Ectodermal cell (in vitro differentiated cells): ENCODE data around the gene TMEM59. TPM values are rescaled to one million over a fixed set of nuclear protein-coding genes. Genes with fewer than 3 reads are reported as not detected.
A peak's percentile ranks its signal among the peaks of the same experiment; 100 is the strongest.
"Not testable (repeated sequence)": the region's sequence is repeated elsewhere in the genome, so short reads cannot be mapped to it uniquely, and the experiment has no call there.

ENCODE experiments used
- H3K27ac ChIP-seq: 2 replicates; pipeline ENCODE4 v1.7.0; 2013; ENCODE audit warnings: mild to moderate bottlenecking, low read depth, low read length; ENCODE audit not compliant: insufficient read depth, poor library complexity, severe bottlenecking
- H3K27me3 ChIP-seq: 2 replicates; pipeline ENCODE4 v1.7.0; 2013; ENCODE audit warnings: mild to moderate bottlenecking, low read length; ENCODE audit not compliant: insufficient read depth, control insufficient read depth, poor library complexity, severe bottlenecking
- H3K36me3 ChIP-seq: one replicate; pipeline ENCODE4 v1.7.0; 2013; ENCODE audit warnings: low read length; ENCODE audit not compliant: control insufficient read depth, insufficient read depth
- H3K4me1 ChIP-seq: one replicate; pipeline ENCODE4 v1.7.0; 2013; ENCODE audit warnings: low read length; ENCODE audit not compliant: control insufficient read depth, insufficient read depth
- H3K4me3 ChIP-seq: 2 replicates; pipeline ENCODE4 v1.7.0; 2013; ENCODE audit warnings: low read depth, low read length, control low read depth; ENCODE audit not compliant: insufficient read depth
- H3K9me3 ChIP-seq: 2 replicates; pipeline ENCODE4 v1.7.0; 2013; ENCODE audit warnings: mild to moderate bottlenecking, low read length, moderate library complexity; ENCODE audit not compliant: control insufficient read depth
- WGBS, 2 experiments: methylation state at CpG; one replicate each; pipeline ENCODE4 v1.1.7; 2013; ENCODE audit warnings: missing lambda C conversion rate in 2 of 2; 5-methylcytosine and 5-hydroxymethylcytosine counted together
- polyA plus RNA-seq, 4 experiments: library from polyadenylated mRNA; stranded (reverse); fragments of 50-300 nt; gene quantifications; one replicate each; pipeline ENCODE4 v1.2.3, GENCODE V29; 2013

The TMEM59 gene, protein sequence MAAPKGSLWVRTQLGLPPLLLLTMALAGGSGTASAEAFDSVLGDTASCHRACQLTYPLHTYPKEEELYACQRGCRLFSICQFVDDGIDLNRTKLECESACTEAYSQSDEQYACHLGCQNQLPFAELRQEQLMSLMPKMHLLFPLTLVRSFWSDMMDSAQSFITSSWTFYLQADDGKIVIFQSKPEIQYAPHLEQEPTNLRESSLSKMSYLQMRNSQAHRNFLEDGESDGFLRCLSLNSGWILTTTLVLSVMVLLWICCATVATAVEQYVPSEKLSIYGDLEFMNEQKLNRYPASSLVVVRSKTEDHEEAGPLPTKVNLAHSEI
- polyA plus RNA-seq (2013, experiment 1 of 4), result 129 TPM
- polyA plus RNA-seq (2013, experiment 2 of 4), result 134 TPM
- 130 TPM for polyA plus RNA-seq (2013, experiment 3 of 4)
- polyA plus RNA-seq (2013, experiment 4 of 4), result 146 TPM

DNA sequence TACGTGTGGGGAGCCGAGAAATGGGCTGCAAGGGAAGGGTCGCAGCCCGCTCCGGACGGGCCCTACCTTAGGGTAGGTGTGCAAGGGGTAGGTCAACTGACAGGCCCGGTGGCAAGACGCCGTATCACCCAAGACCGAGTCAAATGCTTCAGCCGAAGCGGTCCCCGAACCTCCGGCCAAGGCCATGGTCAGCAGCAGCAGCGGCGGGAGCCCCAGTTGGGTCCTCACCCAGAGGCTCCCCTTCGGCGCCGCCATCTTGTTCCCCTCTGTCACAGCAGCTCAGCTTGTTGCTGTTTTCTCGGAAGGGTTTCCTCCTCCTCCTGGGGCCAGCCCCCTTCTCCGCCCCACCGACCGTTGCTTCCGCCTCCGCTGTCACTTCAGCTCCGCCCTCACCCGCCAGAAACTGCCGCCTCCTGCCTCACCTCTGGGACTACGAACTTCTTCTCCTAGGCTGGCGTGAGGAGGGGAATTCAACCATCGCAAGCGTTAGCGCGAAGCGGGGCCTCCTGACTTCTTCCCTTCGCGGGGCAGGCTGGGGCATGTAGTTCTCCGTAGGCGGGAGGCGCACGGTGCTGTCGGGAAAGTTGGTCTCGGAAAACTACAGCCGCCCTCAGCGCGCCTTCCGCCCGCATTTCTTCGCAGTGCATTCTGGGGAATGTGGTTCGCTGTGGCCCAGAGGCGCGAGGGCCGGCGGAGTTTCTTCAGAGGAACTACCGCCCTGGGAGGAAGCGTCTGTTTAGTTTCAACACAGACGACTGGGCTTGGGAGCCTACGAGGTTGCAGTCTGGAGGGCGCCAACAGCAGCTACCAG, at the start of gene TMEM59, which contains the start of gene TCEANC2:
Gene TMEM59, minus strand, starts transcription at position 271 of the 811 bp plus-strand sequence. Its CDS starts 16 bp downstream, at position 255.
Gene TCEANC2, plus strand, starts transcription at position 675 of the 811 bp plus-strand sequence. CDS start 815 bp downstream, outside the sequence.
- H3K36me3 ChIP-seq, result no peaks in the 10 kb centered on the region
- H3K9me3 ChIP-seq, result no peaks in the 10 kb centered on the region
- H3K27ac ChIP-seq, result peak within 1 kb of the TSS; percentile 91
- H3K4me3 ChIP-seq, result peak within 1 kb of the TSS; percentile 91
- WGBS, 2 experiments, result 0% methylated on average over 59 of the region's 59 CpGs
- no peaks in the 10 kb centered on the region for H3K27me3 ChIP-seq
- H3K4me1 ChIP-seq, result peaks cover 7% of the 10 kb centered on the region

DNA sequence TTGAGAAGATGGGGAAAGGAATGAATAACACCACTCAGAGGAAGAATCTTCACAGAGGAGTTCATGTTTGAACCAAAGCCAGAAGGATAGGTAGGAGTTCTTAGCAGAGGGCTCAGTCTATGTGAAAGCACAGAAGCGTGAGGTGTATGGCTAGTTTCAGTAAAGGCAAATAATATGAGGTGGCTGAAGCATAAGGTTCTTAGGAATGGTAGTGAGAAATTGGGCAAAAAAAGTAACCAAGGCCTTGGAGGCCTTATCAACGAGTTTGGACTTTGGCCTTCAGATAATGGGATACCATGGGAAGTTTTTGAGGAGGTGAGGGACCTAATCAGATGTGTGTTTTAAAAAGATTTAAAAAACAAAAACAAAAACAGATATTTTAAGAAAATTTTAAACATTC, 47.5 kb upstream of the TMEM59 start:
- Histone ChIP-seq H3K27ac (no peak overlapping the region), H3K4me3 (no peak overlapping the region), H3K9me3 (no peaks in the 10 kb centered on the region), H3K4me1 (no peaks in the 10 kb centered on the region), H3K27me3 (no peaks in the 10 kb centered on the region), H3K36me3 (no peaks in the 10 kb centered on the region)
- WGBS, 2 experiments, result 42 to 49% methylated on average over 2 of the region's 2 CpGs

DNA sequence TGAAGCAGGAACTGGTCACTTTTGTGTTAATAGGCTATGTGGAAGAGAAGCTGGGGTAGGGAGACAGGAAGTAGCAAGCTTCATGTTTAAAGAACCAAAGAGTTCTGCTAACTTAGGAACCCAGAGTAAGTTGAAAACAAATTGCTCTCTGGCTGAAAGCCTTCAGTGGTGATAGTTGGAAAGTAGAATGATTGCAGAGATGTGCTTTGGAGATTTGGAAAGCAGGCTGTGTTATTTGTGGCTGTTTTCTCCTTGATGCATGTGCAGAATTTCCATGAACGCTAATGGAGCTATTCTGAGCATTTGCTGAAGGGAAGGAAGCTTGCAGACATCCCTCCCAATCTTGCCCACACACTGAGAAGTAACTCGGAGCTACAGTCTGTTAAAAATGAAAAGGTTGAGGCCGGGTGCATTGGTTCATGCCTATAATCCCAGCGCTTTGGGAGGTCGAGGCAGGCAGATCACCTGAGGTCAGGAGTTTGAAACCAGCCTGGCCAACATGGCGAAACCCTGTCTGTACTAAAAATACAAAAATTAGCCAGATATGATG, 46.1 kb upstream of the TMEM59 start:
- H3K27ac ChIP-seq, result no peak overlapping the region
- no peaks in the 10 kb centered on the region for H3K9me3 ChIP-seq
- H3K4me3 ChIP-seq, result no peak overlapping the region
- 93% methylated on average over 6 of the region's 6 CpGs for WGBS, 2 experiments
- H3K36me3 ChIP-seq, result no peaks in the 10 kb centered on the region
- H3K4me1 ChIP-seq, result no peaks in the 10 kb centered on the region
- H3K27me3 ChIP-seq, result no peaks in the 10 kb centered on the region

DNA sequence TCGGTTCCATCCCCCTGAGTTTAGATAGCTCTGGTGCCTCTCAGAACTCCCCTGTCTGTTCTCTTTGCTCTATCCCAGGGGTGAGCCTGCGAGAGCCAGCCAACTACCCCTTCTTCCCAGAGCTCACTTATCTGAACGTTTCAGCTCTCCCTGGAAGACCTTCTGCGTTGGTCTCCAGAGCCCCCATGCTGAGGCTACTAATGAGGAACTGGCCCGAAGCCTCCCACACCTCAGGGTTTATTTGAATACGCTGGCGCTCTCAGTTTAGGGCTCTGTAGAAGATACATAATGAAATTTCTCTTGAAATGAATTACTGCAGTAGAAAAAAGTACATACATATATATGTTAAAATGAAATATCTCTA, 43.9 kb upstream of the TMEM59 start:
- H3K36me3 ChIP-seq, result no peaks in the 10 kb centered on the region
- H3K27me3 ChIP-seq, result no peaks in the 10 kb centered on the region
- no peaks in the 10 kb centered on the region for H3K9me3 ChIP-seq
- no peak overlapping the region for H3K4me3 ChIP-seq
- no peaks in the 10 kb centered on the region for H3K4me1 ChIP-seq
- WGBS, 2 experiments, result 39 to 47% methylated on average over 5 of the region's 7 CpGs
- H3K27ac ChIP-seq, result no peak overlapping the region

DNA sequence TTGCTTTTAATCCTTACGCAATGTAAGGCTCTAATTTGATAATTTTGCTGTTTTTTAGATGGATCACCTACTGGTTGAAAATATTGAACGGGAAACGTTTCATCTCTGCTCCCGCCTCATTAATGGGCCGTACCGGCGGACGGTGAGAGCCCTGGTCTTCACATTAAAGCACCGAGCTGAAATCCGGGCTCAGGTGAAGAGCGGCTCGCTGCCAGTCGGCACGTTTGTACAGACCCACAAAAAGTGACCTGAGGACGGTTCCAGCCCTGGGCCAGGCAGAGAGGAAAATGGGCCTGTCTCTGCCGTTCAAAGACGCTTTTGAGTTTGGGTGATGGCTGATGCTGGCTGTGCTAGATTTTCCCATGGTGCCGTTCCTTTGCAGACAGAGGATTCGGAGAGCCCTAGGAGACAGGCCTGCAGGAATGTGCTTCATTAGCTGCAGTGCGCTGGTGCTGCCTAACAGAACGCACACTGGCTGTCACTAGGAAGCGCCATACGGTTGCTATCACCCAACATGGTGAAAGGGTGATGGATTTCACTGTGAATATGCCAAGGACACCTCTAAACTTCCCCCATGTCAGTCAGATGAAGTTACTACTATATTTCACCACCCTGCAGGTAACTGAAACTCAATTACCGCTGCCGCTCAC, 43.3 kb upstream of the TMEM59 start:
- 87 to 88% methylated on average over 25 of the region's 25 CpGs for WGBS, 2 experiments
- no peaks in the 10 kb centered on the region for H3K27me3 ChIP-seq

DNA sequence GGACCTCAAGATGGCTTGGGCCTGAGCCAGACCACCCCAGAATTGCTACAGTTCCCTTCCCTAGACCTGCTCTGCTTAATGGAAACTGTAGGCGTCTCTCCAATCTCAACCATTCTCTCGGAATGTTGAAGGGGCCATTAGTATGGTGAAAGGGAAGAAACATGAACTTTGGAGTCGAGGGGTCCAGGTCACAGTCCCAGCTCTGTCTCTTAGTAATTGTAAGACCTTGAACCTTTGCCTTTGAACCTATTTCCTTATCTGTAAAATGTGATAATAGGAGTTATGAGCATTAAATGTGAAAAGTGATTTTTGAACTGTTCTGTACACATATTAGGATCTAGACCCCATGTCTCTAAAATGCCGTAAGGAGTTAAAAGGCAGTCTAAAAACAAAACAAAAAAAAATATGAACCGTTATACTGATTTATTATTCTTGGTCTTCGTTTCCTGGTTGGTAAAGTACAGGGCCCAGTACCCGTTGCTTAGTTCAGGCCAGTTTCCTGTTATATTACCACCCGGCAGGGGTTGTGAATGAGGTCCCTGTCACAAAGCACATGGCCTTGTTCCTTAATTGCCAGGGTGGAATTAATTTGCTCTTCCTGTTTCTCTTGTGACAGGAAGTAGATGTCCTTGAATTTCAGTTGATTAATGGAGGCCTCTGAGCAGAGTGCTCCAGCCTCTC, 42.7 kb upstream of the TMEM59 start:
- Histone ChIP-seq H3K4me1 (no peaks in the 10 kb centered on the region), H3K27me3 (no peaks in the 10 kb centered on the region), H3K36me3 (no peaks in the 10 kb centered on the region), H3K9me3 (no peaks in the 10 kb centered on the region), H3K4me3 (no peak overlapping the region), H3K27ac (no peak overlapping the region)
- 93 to 95% methylated on average over 8 of the region's 8 CpGs for WGBS, 2 experiments

More for the DNA sequence above, 43.3 kb upstream of the TMEM59 start:
- H3K36me3 ChIP-seq, result no peaks in the 10 kb centered on the region
- no peak overlapping the region for H3K4me3 ChIP-seq
- H3K27ac ChIP-seq, result no peak overlapping the region
- no peaks in the 10 kb centered on the region for H3K9me3 ChIP-seq
- H3K4me1 ChIP-seq, result no peaks in the 10 kb centered on the region

DNA sequence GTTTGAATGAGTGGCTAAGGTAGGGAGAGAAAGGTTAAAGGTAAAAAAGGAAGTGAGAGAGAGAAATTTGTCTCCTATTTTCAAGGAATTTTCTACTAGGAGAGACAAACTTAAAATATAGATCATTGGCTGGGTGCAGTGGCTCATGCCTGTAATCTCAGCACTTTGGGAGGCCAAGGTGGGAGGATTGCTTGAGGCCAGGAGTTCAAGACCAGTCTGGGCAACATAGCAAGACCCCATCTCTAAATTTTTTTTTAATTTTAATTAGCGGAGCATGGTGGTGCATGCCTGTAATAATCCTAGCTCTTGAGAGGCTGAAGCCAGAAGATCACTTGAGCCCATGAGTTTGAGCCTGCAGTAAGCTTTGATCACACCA, 41.7 kb upstream of the TMEM59 start:
- not testable (repeated sequence) for H3K4me1 ChIP-seq, H3K4me3 ChIP-seq, H3K36me3 ChIP-seq, H3K27ac ChIP-seq, H3K27me3 ChIP-seq, H3K9me3 ChIP-seq
- 0% methylated on average over 1 of the region's 1 CpG for WGBS, 2 experiments

DNA sequence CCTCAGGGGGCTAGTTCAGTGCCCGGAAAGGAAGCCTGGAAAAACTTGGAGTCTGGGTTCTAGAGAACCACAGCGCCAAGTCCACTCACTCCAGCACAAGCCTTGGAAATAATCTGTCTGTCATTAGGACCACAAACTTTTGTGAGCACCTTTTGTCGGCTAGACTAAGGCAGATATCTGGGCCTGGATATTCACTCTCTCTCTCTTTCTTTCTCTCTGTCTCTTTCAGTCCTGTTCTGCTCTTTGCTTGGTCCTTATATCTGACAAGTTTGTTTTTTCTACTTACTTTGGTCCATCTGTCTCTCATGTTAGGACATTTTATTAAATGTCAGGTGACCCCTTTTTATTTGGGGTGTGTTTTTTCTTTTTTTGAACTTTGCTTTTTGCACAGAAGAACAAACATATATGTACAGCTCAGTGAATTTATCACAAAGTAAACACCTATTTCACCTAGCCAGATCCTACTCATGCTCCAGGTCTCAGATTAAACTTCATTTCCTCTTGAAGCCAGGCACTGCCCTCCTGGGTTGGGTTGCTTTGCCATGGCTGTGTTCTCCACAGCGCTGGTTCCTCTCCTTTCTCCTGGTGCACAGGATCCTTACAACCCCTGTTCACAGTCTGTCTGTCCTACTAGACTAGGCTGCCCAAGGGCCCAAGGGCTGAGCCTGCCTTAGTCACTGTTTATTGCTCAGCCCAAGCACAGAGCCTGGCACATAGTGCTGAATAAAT, 41.2 kb upstream of the TMEM59 start:
- 91 to 94% methylated on average over 4 of the region's 4 CpGs for WGBS, 2 experiments
- no peaks in the 10 kb centered on the region for H3K4me1 ChIP-seq
- no peaks in the 10 kb centered on the region for H3K9me3 ChIP-seq
- H3K36me3 ChIP-seq, result no peaks in the 10 kb centered on the region
- no peak overlapping the region for H3K4me3 ChIP-seq
- H3K27ac ChIP-seq, result no peak overlapping the region
- H3K27me3 ChIP-seq, result no peaks in the 10 kb centered on the region

DNA sequence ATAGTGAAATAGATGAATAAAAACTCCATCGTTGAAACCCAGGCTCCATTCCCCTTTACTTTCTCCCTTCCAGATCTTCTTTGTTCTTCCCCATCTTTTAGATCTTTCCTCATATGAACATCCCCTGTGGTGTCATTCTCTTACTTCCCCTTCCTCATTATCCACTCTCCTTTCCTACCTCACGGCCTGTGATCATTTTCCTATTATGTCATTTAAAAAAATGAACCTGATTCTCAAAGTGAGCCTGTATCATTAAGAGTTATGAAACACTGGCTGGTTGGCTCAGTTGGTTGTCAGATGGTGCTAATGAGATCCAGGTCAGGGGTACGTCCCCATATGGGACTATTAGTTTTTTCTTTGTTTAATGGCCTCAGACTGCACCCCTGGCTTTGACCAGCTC, 38.7 kb upstream of the TMEM59 start:
- Histone ChIP-seq H3K4me1 (no peaks in the 10 kb centered on the region), H3K27ac (no peak overlapping the region), H3K9me3 (no peaks in the 10 kb centered on the region), H3K36me3 (no peaks in the 10 kb centered on the region), H3K27me3 (no peaks in the 10 kb centered on the region), H3K4me3 (no peak overlapping the region)
- WGBS, 2 experiments, result 83 to 96% methylated on average over 3 of the region's 3 CpGs
